NCI-H1930 (cell line): Measurements from ENCODE around the gene SPINT1.
A peak's percentile ranks its signal among the peaks of the same experiment; 100 is the strongest.

Experiments
- DNase-seq, 2 experiments: peaks; one replicate each; lab custom pipeline; 2025; lab: John Stamatoyannopoulos, UW

SPINT1 gene

GRCh38 chr15:40829115-40829514 is 14.7 kb upstream of the SPINT1 start:
- no peak for DNase-seq

- peak; percentile 68 to 82 for DNase-seq
Measured at GRCh38 chr15:40830884-40831283, 13.0 kb upstream of the SPINT1 start.

GRCh38 chr15:40831861-40832260 is 12.0 kb upstream of the SPINT1 start:
- DNase-seq = no peak

- no peak for DNase-seq
Measured at GRCh38 chr15:40832903-40833302, 10.9 kb upstream of the SPINT1 start.

GRCh38 chr15:40836020-40836419 is 7.8 kb upstream of the SPINT1 start:
- DNase-seq = no peak

- no peak for DNase-seq
Measured at GRCh38 chr15:40838756-40839155, 5.1 kb upstream of the SPINT1 start.

GRCh38 chr15:40841741-40842140 is 2.1 kb upstream of the SPINT1 start:
- no peak for DNase-seq

GRCh38 chr15:40843261-40843884 is 475 bp upstream of the SPINT1 start:
- no peak for DNase-seq

GRCh38 chr15:40844696-40845030 is 815 bp downstream of the SPINT1 start:
- no peak for DNase-seq

GRCh38 chr15:40845036-40845435 is 1.2 kb downstream of the SPINT1 start:
- no peak for DNase-seq

GRCh38 chr15:40845511-40846284 is 1.9 kb downstream of the SPINT1 start:
- no peak for DNase-seq

GRCh38 chr15:40846841-40847222 is 3.0 kb downstream of the SPINT1 start:
- no peak for DNase-seq

- no peak for DNase-seq
Measured at GRCh38 chr15:40847223-40847961, 3.5 kb downstream of the SPINT1 start.

- no peak for DNase-seq
Measured at GRCh38 chr15:40850576-40851112, 6.8 kb downstream of the SPINT1 start.

GRCh38 chr15:40852529-40852928 is 8.7 kb downstream of the SPINT1 start:
- no peak for DNase-seq

GRCh38 chr15:40853241-40853890 is 9.5 kb downstream of the SPINT1 start:
- DNase-seq = no peak

- DNase-seq = no peak
Measured at GRCh38 chr15:40854161-40854560, 10.3 kb downstream of the SPINT1 start.

GRCh38 chr15:40855706-40856234 is 11.9 kb downstream of the SPINT1 start:
- no peak for DNase-seq

GRCh38 chr15:40856746-40857145 is 12.9 kb downstream of the SPINT1 start:
- no peak for DNase-seq

- DNase-seq = peak in 1 of 2 experiments; percentile 23
Measured at GRCh38 chr15:40857601-40858341, 13.9 kb downstream of the SPINT1 start.

GRCh38 chr15:40858706-40859105 is 14.9 kb downstream of the SPINT1 start:
- no peak for DNase-seq
